ENCODE data around the gene CNKSR1.

DNA sequence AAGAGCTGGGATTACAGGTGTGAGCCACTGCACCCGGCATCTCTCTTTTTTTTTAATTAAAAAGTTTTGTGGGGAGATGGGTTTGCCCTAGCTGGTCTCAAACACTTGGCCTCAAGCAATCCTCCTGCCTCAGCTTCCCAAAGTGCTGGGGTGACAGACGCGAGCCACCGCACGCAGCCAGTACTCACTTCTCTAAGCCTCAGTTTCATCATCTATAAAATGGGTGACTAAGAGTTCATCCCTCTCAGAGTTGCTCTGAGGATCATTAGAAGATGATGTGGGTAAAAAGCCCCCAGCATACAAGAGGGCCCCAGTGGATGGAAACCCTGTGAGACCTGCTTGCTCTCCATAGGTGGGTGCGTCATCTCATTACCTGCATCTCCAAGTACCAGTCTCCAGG, 10.6 kb downstream of the CNKSR1 start:
- TF ChIP-seq POLR2A (IDR thresholded peaks at IDR 0.05; ENCODE audit: low read depth, low read length): no peak
- no peak for TF ChIP-seq POLR2AphosphoS5 (IDR thresholded peaks at IDR 0.05; ENCODE audit: low read depth, low read length)
- TF ChIP-seq TAF1 (IDR thresholded peaks at IDR 0.05; ENCODE audit: borderline replicate concordance, low read depth, low read length): no peak

All from GM12892 (cell line).